GM12873 (cell line): ENCODE data around the gene TCP10L.

ENCODE experiments used
- CTCF ChIP-seq: IDR thresholded peaks from 2 replicates; pipeline ENCODE4 v1.5.1; 2012; ENCODE audit warnings: low read depth, mild to moderate bottlenecking, moderate library complexity, low read length, control low read depth; ENCODE audit not compliant: insufficient read depth; ENCODE audit errors: missing control alignments

Gene TCP10L

GRCh38 chr21:32538147-32538792 lies 47.1 kb downstream of the TCP10L start:
- TF ChIP-seq CTCF: no peak

GRCh38 chr21:32537569-32537881 lies 47.8 kb downstream of the TCP10L start:
- no peak for TF ChIP-seq CTCF

GRCh38 chr21:32535612-32536011 lies 49.7 kb downstream of the TCP10L start:
- TF ChIP-seq CTCF: no peak

DNA sequence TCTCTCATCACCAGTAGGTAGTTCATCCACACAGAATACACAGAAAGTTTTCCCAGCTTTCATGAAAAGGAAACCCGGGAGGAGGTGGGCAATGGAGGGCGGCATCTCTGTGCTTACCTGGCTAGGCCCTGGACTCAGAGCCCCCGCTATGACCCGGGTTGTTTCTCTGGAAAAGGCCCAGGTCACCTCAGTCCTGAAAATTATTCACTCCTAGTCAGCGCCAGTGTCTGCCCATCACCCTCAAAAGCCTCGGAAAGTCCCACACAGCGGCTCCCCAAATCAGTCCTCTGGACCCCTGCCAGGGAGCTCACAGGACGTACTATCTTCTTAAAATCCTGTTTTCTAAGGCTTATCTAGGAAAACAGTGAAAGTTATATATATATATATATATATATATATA lies 51.2 kb downstream of the TCP10L start:
- TF ChIP-seq CTCF: no peak

DNA sequence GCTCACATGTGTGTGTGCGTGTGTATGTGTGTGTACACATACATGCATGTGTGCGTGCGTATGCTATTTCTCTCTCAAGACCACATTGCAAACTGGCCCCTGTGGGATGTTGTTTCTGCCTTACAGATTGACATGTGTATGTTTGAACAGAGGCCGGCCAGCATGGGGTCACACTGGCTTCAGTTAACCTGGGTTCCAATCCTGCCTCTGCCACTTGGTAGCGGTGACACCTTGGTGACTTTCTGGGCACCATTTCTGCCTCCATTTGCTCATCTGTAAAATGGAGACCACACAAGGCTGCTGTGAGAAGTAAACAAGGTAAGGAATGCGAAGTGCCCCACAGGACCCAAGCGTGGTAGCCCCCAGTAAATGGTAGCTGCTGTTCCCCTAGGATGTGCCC lies 51.7 kb downstream of the TCP10L start:
- TF ChIP-seq CTCF: no peak

DNA sequence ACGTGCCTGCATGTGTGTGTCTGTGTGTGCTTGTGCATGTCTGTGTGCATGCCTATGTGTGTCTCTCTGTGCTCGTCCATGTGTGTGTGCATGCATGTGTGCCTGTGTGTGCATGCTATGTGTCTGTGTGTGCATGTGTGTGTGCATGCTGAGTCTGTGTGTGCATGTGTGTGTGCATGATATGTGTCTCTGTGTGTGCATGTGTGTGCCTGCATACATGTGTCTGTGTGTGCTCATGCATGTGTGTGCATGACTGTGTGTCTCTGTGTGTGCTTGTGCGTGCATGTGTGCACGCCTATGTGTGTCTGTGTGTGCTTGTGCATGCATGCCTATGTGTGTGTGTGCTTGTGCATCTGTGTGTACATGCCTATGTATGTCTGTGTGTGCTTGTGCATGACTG lies 52.3 kb downstream of the TCP10L start:
- TF ChIP-seq CTCF: no peak

- no peak for TF ChIP-seq CTCF
These were observed 52.7 kb downstream of the TCP10L start for GRCh38 chr21:32532636-32533035.
